ENCODE measurements around the gene NGB.

Gene NGB

DNA sequence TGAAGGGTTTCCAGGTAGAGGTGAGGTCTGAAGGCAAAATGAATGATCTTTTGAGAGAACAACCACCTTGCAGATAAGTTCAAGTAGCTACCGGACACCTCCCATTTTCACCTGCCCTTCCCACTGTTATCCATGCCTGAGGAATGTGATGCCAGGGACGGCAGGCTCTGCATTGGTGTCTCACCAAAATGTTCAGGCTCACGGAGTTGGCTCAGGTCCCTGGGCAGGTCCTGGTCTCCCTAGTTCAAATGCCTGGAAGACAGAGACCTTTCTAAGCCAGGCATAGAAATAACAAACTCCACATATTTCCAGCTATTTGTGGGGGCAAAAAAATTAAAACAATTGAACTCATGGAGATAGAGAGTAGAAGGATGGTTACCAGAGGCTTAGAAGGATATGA lies 53.5 kb downstream of the NGB start:
- Histone ChIP-seq H3K79me2 (ENCODE audit: control insufficient read depth, low read length) (no peaks in the 10 kb centered on the region), H3K27me3 (ENCODE audit: control insufficient read depth, low read length) (peaks cover 11% of the 10 kb centered on the region; the same call in 1 of the 2 replicates), H3K36me3 (ENCODE audit: control insufficient read depth, low read length) (no peaks in the 10 kb centered on the region), H3K4me2 (ENCODE audit: low read length) (no peak overlapping the region), H3K27ac (ENCODE audit: low read depth, low read length) (no peak overlapping the region), H3F3A (ENCODE audit: control insufficient read depth, insufficient read depth) (no peaks in the 10 kb centered on the region), H3K9me2 (replicated peaks; ENCODE audit: control insufficient read depth, low read length) (no peaks in the 10 kb centered on the region), H3K4me3 (ENCODE audit: low read length) (no peak overlapping the region), H3K9me3 (ENCODE audit: control insufficient read depth, insufficient read depth, low read length) (no peaks in the 10 kb centered on the region), H3K4me1 (ENCODE audit: control insufficient read depth, low read length) (peaks cover 12% of the 10 kb centered on the region), H4K20me1 (ENCODE audit: control insufficient read depth, insufficient read depth, low read depth, low read length) (no peaks in the 10 kb centered on the region)
- TF ChIP-seq EZH2phosphoT487 (IDR thresholded peaks at IDR 0.05; ENCODE audit: borderline replicate concordance, low read length) (no peak), CTCF (IDR thresholded peaks at IDR 0.05; ENCODE audit: low read depth, low read length, poor library complexity, severe bottlenecking) (no peak)
